H1 (cell line): ENCODE data around the gene BAAT. TPM values are rescaled to one million over a fixed set of nuclear protein-coding genes. Genes with fewer than 3 reads are reported as not detected.

Experiments
- CTCF ChIA-PET: fragments of 300-600 bp; sonication (Branson Sonifier 250); formaldehyde crosslinking; loops from one replicate; lab custom pipeline; 2021; ENCODE audit not compliant: partially characterized antibody; lab: Charles Lee
- POLR2A ChIA-PET: fragments of 300-600 bp; sonication (Branson Sonifier 250); formaldehyde crosslinking; loops from one replicate; lab custom pipeline; 2021; ENCODE audit warnings: inconsistent platforms; ENCODE audit not compliant: partially characterized antibody; lab: Charles Lee
- DNase-seq, 2 experiments: peaks; one replicate each; pipeline versions ENCODE4 v3.0.0 to v3.0.0-alpha.2; 2010 to 2022; ENCODE audit warnings: low spot score in 2 of 2, low read depth in 1 of 2, mixed read lengths in 1 of 2
- FAIRE-seq: peaks from 2 replicates; lab custom pipeline; 2011; peaks lifted over from hg19 to GRCh38; lab: Jason Lieb, UNC
- H2AFZ ChIP-seq: 2 replicates; pipeline ENCODE4 v1.8.1; 2012; ENCODE audit warnings: low read length, inconsistent platforms
- H2AK5ac ChIP-seq: 2 replicates; pipeline ENCODE4 v1.6.1; 2013; ENCODE audit warnings: low read depth, low read length
- H2BK120ac ChIP-seq: replicated peaks from 2 replicates; pipeline ENCODE3; 2013; ENCODE audit warnings: low read depth, low read length, inconsistent platforms
- H2BK12ac ChIP-seq: 2 replicates; pipeline ENCODE4 v1.6.1; 2013; ENCODE audit warnings: low read depth, low read length
- H2BK15ac ChIP-seq: 2 replicates; pipeline ENCODE4 v1.6.1; 2013; ENCODE audit warnings: low read length
- H2BK20ac ChIP-seq: 2 replicates; pipeline ENCODE4 v1.6.1; 2013; ENCODE audit warnings: low read length
- H2BK5ac ChIP-seq: 2 replicates; pipeline ENCODE4 v1.6.1; 2013; ENCODE audit warnings: low read depth, low read length
- H3K14ac ChIP-seq: 2 replicates; pipeline ENCODE4 v1.6.1; 2013; ENCODE audit warnings: inconsistent platforms; ENCODE audit not compliant: insufficient read length
- H3K18ac ChIP-seq: 2 replicates; pipeline ENCODE4 v1.6.1; 2013; ENCODE audit warnings: low read length; ENCODE audit errors: extremely low read depth
- H3K23ac ChIP-seq: 2 replicates; pipeline ENCODE4 v1.6.1; 2013; ENCODE audit warnings: inconsistent platforms; ENCODE audit not compliant: insufficient read length
- H3K23me2 ChIP-seq: 2 replicates; pipeline ENCODE4 v1.6.1; 2013; ENCODE audit warnings: low read depth, low read length
- H3K27ac ChIP-seq: 2 replicates; pipeline ENCODE4 v1.6.1; 2011; ENCODE audit warnings: low read depth, low read length, inconsistent platforms
- H3K27me3 ChIP-seq, 4 experiments: replicated peaks in 1 of 4; 1 replicate in 1 of 4; 2 replicates in 3 of 4; pipeline versions ENCODE4 v1.6.1 to v1.8.1; 2011 to 2013; ENCODE audit warnings: low read length in 3 of 4, mild to moderate bottlenecking in 3 of 4, inconsistent platforms in 2 of 4, mixed read lengths in 2 of 4, moderate library complexity in 1 of 4; ENCODE audit not compliant: control insufficient read depth in 3 of 4, insufficient read depth in 3 of 4; ENCODE audit errors: extremely low read depth in 1 of 4
- H3K36me3 ChIP-seq, 4 experiments: 2 replicates each; pipeline versions ENCODE4 v1.6.1 to v1.8.1; 2011 to 2013; ENCODE audit warnings: mild to moderate bottlenecking in 4 of 4, low read length in 3 of 4, moderate library complexity in 2 of 4, control low read depth in 1 of 4, inconsistent platforms in 1 of 4; ENCODE audit not compliant: insufficient read depth in 4 of 4, control insufficient read depth in 2 of 4
- H3K4ac ChIP-seq: replicated peaks from 2 replicates; pipeline ENCODE3; 2013; ENCODE audit warnings: low read length, low read depth, mixed read lengths, inconsistent platforms; ENCODE audit not compliant: insufficient read length
- H3K4me1 ChIP-seq, 4 experiments: replicated peaks in 1 of 4; 1 replicate in 1 of 4; 2 replicates in 3 of 4; pipeline versions ENCODE4 v1.6.1 to v1.8.1; 2011 to 2013; ENCODE audit warnings: low read length in 3 of 4, inconsistent platforms in 2 of 4, mixed read lengths in 1 of 4; ENCODE audit not compliant: insufficient read depth in 4 of 4, control insufficient read depth in 3 of 4
- H3K4me2 ChIP-seq, 2 experiments: 2 replicates each; pipeline versions ENCODE4 v1.6.1 to v1.8.1; 2011 to 2013; ENCODE audit warnings: low read depth in 2 of 2, low read length in 2 of 2, control low read depth in 1 of 2, inconsistent platforms in 1 of 2, mild to moderate bottlenecking in 1 of 2; ENCODE audit not compliant: insufficient read depth in 1 of 2
- H3K4me3 ChIP-seq, 4 experiments: fragments of 200-600, 300-600 bp in 1 of 4; sonication (generic), shearing (Covaris generic), sonication (Bioruptor Twin) in 1 of 4; 2 replicates each; pipeline versions ENCODE4 v1.5.1 to v1.8.1; 2011 to 2016; ENCODE audit warnings: low read length in 4 of 4, low read depth in 3 of 4, control low read depth in 2 of 4, inconsistent platforms in 2 of 4, mild to moderate bottlenecking in 2 of 4, mixed read lengths in 1 of 4, moderate library complexity in 1 of 4; ENCODE audit not compliant: insufficient read depth in 2 of 4; ENCODE audit errors: extremely low read depth in 1 of 4
- H3K56ac ChIP-seq: replicated peaks from 2 replicates; pipeline ENCODE3; 2013; ENCODE audit warnings: low read depth, mild to moderate bottlenecking, mixed read lengths, low read length, inconsistent platforms; ENCODE audit not compliant: insufficient read length
- H3K79me1 ChIP-seq: 2 replicates; pipeline ENCODE4 v1.6.1; 2013; ENCODE audit warnings: low read depth, low read length, control low read depth
- H3K79me2 ChIP-seq, 2 experiments: 2 replicates each; pipeline versions ENCODE4 v1.6.1 to v1.8.1; 2012 to 2013; ENCODE audit warnings: low read length in 2 of 2, mild to moderate bottlenecking in 2 of 2, inconsistent platforms in 1 of 2; ENCODE audit not compliant: insufficient read depth in 2 of 2, control insufficient read depth in 1 of 2
- H3K9ac ChIP-seq, 4 experiments: replicated peaks in 1 of 4; 1 replicate in 1 of 4; 2 replicates in 3 of 4; pipeline versions ENCODE4 v1.6.1 to v1.8.1; 2011 to 2013; ENCODE audit warnings: low read depth in 3 of 4, low read length in 3 of 4, control low read depth in 2 of 4, mild to moderate bottlenecking in 2 of 4, moderate library complexity in 2 of 4, inconsistent platforms in 1 of 4; ENCODE audit errors: extremely low read depth in 1 of 4
- H3K9me3 ChIP-seq, 2 experiments: 2 replicates each; pipeline versions ENCODE4 v1.6.1 to v1.8.1; 2012 to 2013; ENCODE audit warnings: mild to moderate bottlenecking in 2 of 2, moderate library complexity in 2 of 2, control low read depth in 1 of 2, inconsistent platforms in 1 of 2, low read depth in 1 of 2, low read length in 1 of 2, mixed read lengths in 1 of 2; ENCODE audit not compliant: insufficient read depth in 2 of 2
- H4K20me1 ChIP-seq, 2 experiments: replicated peaks in 1 of 2; 2 replicates each; pipeline versions ENCODE3 to v1.8.1; 2011 to 2013; ENCODE audit warnings: inconsistent platforms in 2 of 2, low read length in 2 of 2, mild to moderate bottlenecking in 1 of 2; ENCODE audit not compliant: insufficient read depth in 2 of 2, control insufficient read depth in 1 of 2
- H4K5ac ChIP-seq: 2 replicates; pipeline ENCODE4 v1.6.1; 2013; ENCODE audit warnings: low read length, low read depth, mixed read lengths, inconsistent platforms; ENCODE audit not compliant: insufficient read length
- H4K8ac ChIP-seq: 2 replicates; pipeline ENCODE4 v1.8.0; 2013; ENCODE audit warnings: mild to moderate bottlenecking, moderate library complexity, low read length, inconsistent platforms; ENCODE audit not compliant: insufficient read depth; ENCODE audit errors: extremely low read depth
- H4K91ac ChIP-seq: replicated peaks from 2 replicates; pipeline ENCODE3; 2013; ENCODE audit warnings: low read length, mixed read lengths, inconsistent platforms; ENCODE audit not compliant: insufficient read length
- CBX8 ChIP-seq: fragments of 300-800, 300-1000 bp; sonication (generic); IDR thresholded peaks from 2 replicates; pipeline ENCODE4 v1.7.1; 2016; ENCODE audit warnings: low read depth, low read length, borderline replicate concordance
- EZH2 ChIP-seq: fragments of 200-600 bp; sonication (generic); IDR thresholded peaks from 2 replicates; pipeline ENCODE4 v1.7.1; 2012; ENCODE audit warnings: low read depth, mild to moderate bottlenecking, moderate library complexity, low read length, inconsistent platforms; ENCODE audit not compliant: severe bottlenecking
- POLR2A ChIP-seq, 2 experiments: IDR thresholded peaks; 1 replicate in 1 of 2; 2 replicates in 1 of 2; pipeline ENCODE4 v1.6.1; 2011; ENCODE audit warnings: low read depth in 2 of 2, low read length in 2 of 2, mild to moderate bottlenecking in 2 of 2; ENCODE audit errors: control extremely low read depth in 1 of 2
- WGBS, 2 experiments: shearing (Covaris generic) in 1 of 2; methylation state at CpG; one replicate each; pipeline versions ENCODE4 v1.1.6 to v1.1.7; 2013 to 2015; ENCODE audit warnings: low lambda C conversion rate in 2 of 2, mixed read lengths in 2 of 2, inconsistent platforms in 1 of 2, low coverage in 1 of 2, missing lambda C conversion rate in 1 of 2; ENCODE audit not compliant: insufficient replicate concordance in 2 of 2, insufficient coverage in 1 of 2, insufficient read length in 1 of 2; ENCODE audit errors: extremely low coverage in 1 of 2, missing lambda C conversion rate in 1 of 2; 5-methylcytosine and 5-hydroxymethylcytosine counted together
- polyA plus RNA-seq, 7 experiments: library from polyadenylated mRNA; depleted of rRNA in 3 of 7; stranded (reverse) in 5 of 7; unstranded in 2 of 7; fragments of >200 nt in 5 of 7; fragments of 200-250 nt in 2 of 7; gene quantifications; 1 replicate in 5 of 7; 2 replicates in 1 of 7; 4 replicates in 1 of 7; pipeline versions ENCODE4 v1.2.1 to v1.2.3, GENCODE V29; 2011 to 2013; ENCODE audit warnings: missing spikeins in 2 of 7, mixed read lengths in 2 of 7
- total RNA-seq: library from RNA; stranded (reverse); fragmentation: NEBNext Ultra II Directional; extraction: Animal tissue kit (Norgen Biotek cat#: 25700); gene quantifications from 2 replicates; pipeline ENCODE4 v1.2.1, GENCODE V29; 2021

The BAAT gene
- total and polyA plus RNA-seq, 2 of the 8 experiments (the other 6 are each of a cell fraction or from before 2014, with no cell fraction given) = 0.09 to 0.17 TPM

DNA sequence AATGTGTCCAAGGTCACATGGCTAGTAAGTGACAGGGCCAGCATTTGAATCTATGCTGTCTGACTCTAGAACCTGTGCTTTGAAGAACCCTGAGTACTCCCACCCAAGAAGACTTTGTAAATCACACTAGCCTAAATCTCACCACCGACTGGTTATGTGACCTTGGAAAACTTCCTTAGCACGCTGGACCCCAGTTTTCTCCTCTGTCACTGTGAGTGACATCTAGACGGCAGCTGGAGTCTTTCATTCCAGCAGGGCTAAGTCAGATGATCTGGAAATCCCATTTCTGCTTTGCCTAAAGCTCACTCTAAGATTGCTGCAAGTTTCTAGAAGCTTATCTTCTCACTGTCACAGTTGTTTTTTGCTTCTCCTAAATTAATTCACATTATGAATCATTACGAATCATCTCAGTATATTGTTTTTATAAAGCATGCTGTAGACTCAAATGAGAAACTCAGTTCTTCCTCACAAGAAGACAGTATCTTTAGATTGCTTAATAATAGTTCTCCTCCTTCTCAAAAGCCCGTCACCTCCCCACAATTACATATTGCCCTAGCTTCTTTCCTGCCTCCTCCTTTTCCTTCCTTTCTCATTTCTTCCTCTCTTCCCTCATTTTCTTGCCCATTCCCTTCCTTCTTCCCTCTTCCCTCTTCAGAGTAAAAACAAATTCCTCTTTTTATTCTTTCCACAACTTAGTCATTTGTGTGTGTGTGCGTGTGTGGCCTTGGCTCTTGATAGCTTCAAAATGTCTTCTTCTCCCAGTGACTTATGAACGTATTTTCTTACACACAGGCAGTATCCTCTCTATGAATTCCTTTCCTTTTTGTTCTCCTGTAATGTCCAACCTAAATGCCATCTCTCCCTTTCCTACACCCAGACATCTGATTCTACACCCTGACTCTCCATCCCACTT lies 34.0 kb upstream of the BAAT start:
- Histone ChIP-seq H3K79me2 (no peaks in the 10 kb centered on the region), H3K14ac (no peak overlapping the region), H3K4ac (no peak overlapping the region), H3K18ac (no peak overlapping the region), H3K23me2 (no peaks in the 10 kb centered on the region; the same call in 1 of the 2 replicates), H4K5ac (no peak overlapping the region), H2AK5ac (no peak overlapping the region), H2BK15ac (no peak overlapping the region), H2BK20ac (no peak overlapping the region), H3K79me1 (no peaks in the 10 kb centered on the region), H3K4me3 (no peak overlapping the region), H3K56ac (no peak overlapping the region), H4K91ac (no peak overlapping the region), H2BK12ac (no peak overlapping the region), H2BK120ac (no peak overlapping the region), H4K8ac (no peak overlapping the region), H3K36me3 (no peaks in the 10 kb centered on the region), H4K20me1 (no peaks in the 10 kb centered on the region), H2AFZ (no peak overlapping the region), H3K4me2 (no peak overlapping the region), H3K4me1 (no peaks in the 10 kb centered on the region), H3K23ac (no peak overlapping the region), H2BK5ac (no peak overlapping the region), H3K27me3 (no peaks in the 10 kb centered on the region), H3K27ac (no peak overlapping the region), H3K9ac (no peak overlapping the region), H3K9me3 (no peaks in the 10 kb centered on the region)
- DNase-seq (no peak), FAIRE-seq (no peak)
- CTCF ChIA-PET = interaction anchor here (0.6 to 2.1 kb wide), 5 partner anchors 20 to 112 kb away, joined by 3 to 5 read pairs (median 4); partner anchors contain the start of genes MRPL50 and ZNF189
- POLR2A ChIA-PET = interaction anchor here (0.9 to 2.6 kb wide), 3 partner anchors 9 to 20 kb away, joined by 3 to 6 read pairs (median 6); partner anchors contain the start of genes MRPL50 and ZNF189
- 89% methylated on average over 7 of the region's 7 CpGs; no CpG with 5 or more reads in 1 of the 2 experiments for WGBS, 2 experiments
- TF ChIP-seq CBX8 = no peak
- TF ChIP-seq POLR2A (IDR thresholded peaks at IDR 0.05; ENCODE audit: control extremely low read depth in 1 of 2, low read depth in 2 of 2, low read length in 2 of 2) = no peak
- no peak for TF ChIP-seq EZH2
